Adrenal gland (tissue), 5 donors: Measurements from ENCODE around the gene MAGEB3.

Experiments used
- POLR2A ChIP-seq, 2 donors: fragments of 450-650 bp; IDR thresholded peaks; one replicate each; pipeline ENCODE4 v1.6.1; 2017; ENCODE audit warnings: antibody characterized with exemption in 2 of 2, mild to moderate bottlenecking in 2 of 2, moderate library complexity in 1 of 2
- TF ChIP-seq, protein P1 (sequence below), 6 experiments: fragments of 450-650 bp in 4 of 6; fragments of 200-600 bp in 2 of 6; sonication (generic) in 1 of 6; IDR thresholded peaks; 1 replicate in 5 of 6; 2 replicates in 1 of 6; pipeline versions ENCODE4 v1.5.1 to v1.8.0; 2016 to 2021; ENCODE audit warnings: antibody characterized with exemption in 6 of 6, mild to moderate bottlenecking in 2 of 6, moderate library complexity in 1 of 6
- donor health status: DM: no; HTN: no; CAD: no.

- TF ChIP-seq, protein P1, sequence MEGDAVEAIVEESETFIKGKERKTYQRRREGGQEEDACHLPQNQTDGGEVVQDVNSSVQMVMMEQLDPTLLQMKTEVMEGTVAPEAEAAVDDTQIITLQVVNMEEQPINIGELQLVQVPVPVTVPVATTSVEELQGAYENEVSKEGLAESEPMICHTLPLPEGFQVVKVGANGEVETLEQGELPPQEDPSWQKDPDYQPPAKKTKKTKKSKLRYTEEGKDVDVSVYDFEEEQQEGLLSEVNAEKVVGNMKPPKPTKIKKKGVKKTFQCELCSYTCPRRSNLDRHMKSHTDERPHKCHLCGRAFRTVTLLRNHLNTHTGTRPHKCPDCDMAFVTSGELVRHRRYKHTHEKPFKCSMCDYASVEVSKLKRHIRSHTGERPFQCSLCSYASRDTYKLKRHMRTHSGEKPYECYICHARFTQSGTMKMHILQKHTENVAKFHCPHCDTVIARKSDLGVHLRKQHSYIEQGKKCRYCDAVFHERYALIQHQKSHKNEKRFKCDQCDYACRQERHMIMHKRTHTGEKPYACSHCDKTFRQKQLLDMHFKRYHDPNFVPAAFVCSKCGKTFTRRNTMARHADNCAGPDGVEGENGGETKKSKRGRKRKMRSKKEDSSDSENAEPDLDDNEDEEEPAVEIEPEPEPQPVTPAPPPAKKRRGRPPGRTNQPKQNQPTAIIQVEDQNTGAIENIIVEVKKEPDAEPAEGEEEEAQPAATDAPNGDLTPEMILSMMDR (IDR thresholded peaks at IDR 0.05): no peak
- TF ChIP-seq POLR2A (IDR thresholded peaks at IDR 0.05): no peak
These were observed 16.5 kb downstream of the MAGEB3 start, which contains the start of gene MAGEB1 for GRCh38 chrX:30246769-30247489.
